Neural crest cell (in vitro differentiated cells): ENCODE results near the gene IGFBP7. TPM values are rescaled to one million over a fixed set of nuclear protein-coding genes. Genes with fewer than 3 reads are reported as not detected.

ENCODE experiments used
- DNase-seq: peaks from one replicate; pipeline ENCODE4 v3.0.0; 2021; ENCODE audit warnings: low read depth, mixed read lengths, low spot score
- H3K27ac Mint-ChIP-seq: one replicate; pipeline ENCODE4 v1.8.0; 2021; ENCODE audit warnings: mild to moderate bottlenecking, mixed read lengths; ENCODE audit not compliant: unreplicated experiment
- H3K27me3 Mint-ChIP-seq: 2 replicates; pipeline ENCODE4 v1.8.0; 2021; ENCODE audit warnings: low read depth, mild to moderate bottlenecking, mixed read lengths
- H3K36me3 Mint-ChIP-seq: 2 replicates; pipeline ENCODE4 v1.8.0; 2021; ENCODE audit warnings: low read depth, mild to moderate bottlenecking, mixed read lengths
- H3K4me1 Mint-ChIP-seq: 2 replicates; pipeline ENCODE4 v1.8.0; 2021; ENCODE audit warnings: mixed read lengths
- H3K4me3 Mint-ChIP-seq: one replicate; pipeline ENCODE4 v1.8.0; 2021; ENCODE audit warnings: mild to moderate bottlenecking, mixed read lengths
- H3K9me3 Mint-ChIP-seq: 2 replicates; pipeline ENCODE4 v1.8.0; 2021; ENCODE audit warnings: mixed read lengths
- total RNA-seq: library from RNA; stranded (reverse); gene quantifications from 2 replicates; pipeline ENCODE4 v1.2.1, GENCODE V29; 2021
- TF ChIP-seq, protein P1 (sequence below): fragments of 200-600 bp; sonication (generic); conservative IDR thresholded peaks from 2 replicates; pipeline ENCODE4 v1.5.0; 2021; ENCODE audit warnings: antibody characterized with exemption, mild to moderate bottlenecking

IGFBP7 gene
- total RNA-seq, 1 donor from 2014 or later: 0.82 TPM

DNA sequence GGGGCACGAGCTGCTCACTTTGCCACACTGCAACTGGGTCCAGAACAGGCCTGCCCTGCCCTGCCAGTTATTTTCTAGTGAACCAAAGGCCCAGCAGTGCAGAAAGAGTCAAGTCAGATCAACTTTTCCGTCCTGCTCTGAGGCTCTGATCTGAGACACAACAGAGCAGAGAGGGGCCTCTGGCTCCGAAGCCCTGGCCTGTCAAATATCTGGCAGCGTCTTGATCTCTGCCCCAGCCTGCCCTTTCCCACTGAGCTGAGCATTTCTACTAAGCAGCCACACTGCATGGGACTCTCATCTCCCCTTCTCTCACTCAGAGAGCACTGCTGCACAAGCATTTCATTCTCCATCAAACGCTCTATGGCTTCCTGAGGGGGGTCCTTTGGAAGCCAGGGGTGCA is 11.8 kb downstream of the IGFBP7 start:
- Mint-ChIP-seq H3K9me3 (no peaks in the 10 kb centered on the region), H3K36me3 (no peaks in the 10 kb centered on the region), H3K4me1 (peaks cover 36% of the 10 kb centered on the region), H3K27me3 (no peaks in the 10 kb centered on the region), H3K27ac (peak overlapping the region; percentile 12), H3K4me3 (no peak overlapping the region)
- no peak for DNase-seq
- TF ChIP-seq, protein P1, sequence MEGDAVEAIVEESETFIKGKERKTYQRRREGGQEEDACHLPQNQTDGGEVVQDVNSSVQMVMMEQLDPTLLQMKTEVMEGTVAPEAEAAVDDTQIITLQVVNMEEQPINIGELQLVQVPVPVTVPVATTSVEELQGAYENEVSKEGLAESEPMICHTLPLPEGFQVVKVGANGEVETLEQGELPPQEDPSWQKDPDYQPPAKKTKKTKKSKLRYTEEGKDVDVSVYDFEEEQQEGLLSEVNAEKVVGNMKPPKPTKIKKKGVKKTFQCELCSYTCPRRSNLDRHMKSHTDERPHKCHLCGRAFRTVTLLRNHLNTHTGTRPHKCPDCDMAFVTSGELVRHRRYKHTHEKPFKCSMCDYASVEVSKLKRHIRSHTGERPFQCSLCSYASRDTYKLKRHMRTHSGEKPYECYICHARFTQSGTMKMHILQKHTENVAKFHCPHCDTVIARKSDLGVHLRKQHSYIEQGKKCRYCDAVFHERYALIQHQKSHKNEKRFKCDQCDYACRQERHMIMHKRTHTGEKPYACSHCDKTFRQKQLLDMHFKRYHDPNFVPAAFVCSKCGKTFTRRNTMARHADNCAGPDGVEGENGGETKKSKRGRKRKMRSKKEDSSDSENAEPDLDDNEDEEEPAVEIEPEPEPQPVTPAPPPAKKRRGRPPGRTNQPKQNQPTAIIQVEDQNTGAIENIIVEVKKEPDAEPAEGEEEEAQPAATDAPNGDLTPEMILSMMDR: no peak

DNA sequence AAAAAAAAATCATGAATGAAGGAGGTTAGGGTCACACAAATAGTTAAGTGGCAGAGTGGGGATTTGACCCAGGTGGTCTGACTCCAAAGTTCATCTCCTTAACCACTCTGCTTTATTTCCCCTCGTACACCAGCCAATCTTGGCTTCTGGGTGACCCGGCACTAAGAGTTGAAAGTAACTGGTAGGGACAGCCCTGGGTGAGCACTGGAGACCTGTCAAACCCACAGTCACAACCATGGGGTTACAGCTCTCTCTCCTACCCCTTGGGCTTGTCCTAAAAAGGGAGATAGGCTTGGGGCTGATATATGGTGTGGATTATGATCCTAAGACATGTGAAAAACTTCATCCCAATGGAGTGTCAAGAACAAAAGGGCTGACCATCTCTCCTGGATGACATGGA is 12.5 kb downstream of the IGFBP7 start:
- H3K4me1 Mint-ChIP-seq: peaks cover 32% of the 10 kb centered on the region
- H3K36me3 Mint-ChIP-seq: no peaks in the 10 kb centered on the region
- H3K9me3 Mint-ChIP-seq: no peaks in the 10 kb centered on the region
- H3K27ac Mint-ChIP-seq: peak overlapping the region; percentile 12
- H3K4me3 Mint-ChIP-seq: no peak overlapping the region
- TF ChIP-seq, protein P1: no peak
- H3K27me3 Mint-ChIP-seq: no peaks in the 10 kb centered on the region
- DNase-seq: no peak

DNA sequence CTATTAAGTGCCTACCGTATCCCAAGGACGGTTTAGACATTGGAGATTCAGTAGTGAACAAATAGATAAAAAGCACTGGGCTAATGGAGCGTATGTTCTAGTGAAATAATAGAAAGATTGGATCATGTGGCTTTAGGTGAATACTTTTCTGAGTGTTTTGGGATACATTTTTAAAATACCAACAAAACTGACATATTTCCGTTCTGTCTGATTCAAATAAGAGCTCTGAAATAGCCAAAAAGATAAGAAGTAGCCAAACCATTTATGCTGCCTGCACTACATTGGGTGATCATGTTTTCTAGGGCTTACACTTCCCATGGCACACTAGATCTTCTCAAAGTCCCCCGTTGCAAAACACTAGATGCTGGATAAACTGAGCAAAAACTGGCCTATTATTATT is 14.2 kb downstream of the IGFBP7 start:
- Mint-ChIP-seq H3K36me3 (no peaks in the 10 kb centered on the region), H3K27me3 (no peaks in the 10 kb centered on the region), H3K27ac (no peak overlapping the region), H3K4me3 (no peak overlapping the region), H3K4me1 (peaks cover 20% of the 10 kb centered on the region), H3K9me3 (no peaks in the 10 kb centered on the region)
- TF ChIP-seq, protein P1: no peak
- no peak for DNase-seq

DNA sequence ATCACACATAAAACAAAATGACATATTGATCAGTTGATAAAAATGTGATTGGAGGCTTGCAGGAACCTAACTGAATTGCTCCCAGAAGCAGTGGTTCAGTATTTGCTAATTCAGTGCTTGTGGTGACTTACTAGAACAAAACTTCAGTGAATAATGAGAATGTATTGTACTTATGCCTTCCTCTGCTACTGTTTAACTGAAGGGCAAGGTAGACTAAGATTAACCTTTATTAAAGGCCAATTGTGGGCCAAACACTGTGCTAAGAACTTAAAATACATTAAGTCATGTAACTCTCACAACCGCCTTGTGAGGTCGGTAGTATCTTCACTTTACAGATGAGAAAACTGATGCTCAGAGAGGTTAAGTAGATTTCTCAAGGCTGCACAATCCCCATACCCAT is 14.9 kb downstream of the IGFBP7 start:
- no peak for DNase-seq
- Mint-ChIP-seq H3K4me3 (no peak overlapping the region), H3K27ac (no peak overlapping the region), H3K36me3 (no peaks in the 10 kb centered on the region), H3K27me3 (no peaks in the 10 kb centered on the region), H3K4me1 (peaks cover 17% of the 10 kb centered on the region), H3K9me3 (no peaks in the 10 kb centered on the region)
- TF ChIP-seq, protein P1: no peak

DNA sequence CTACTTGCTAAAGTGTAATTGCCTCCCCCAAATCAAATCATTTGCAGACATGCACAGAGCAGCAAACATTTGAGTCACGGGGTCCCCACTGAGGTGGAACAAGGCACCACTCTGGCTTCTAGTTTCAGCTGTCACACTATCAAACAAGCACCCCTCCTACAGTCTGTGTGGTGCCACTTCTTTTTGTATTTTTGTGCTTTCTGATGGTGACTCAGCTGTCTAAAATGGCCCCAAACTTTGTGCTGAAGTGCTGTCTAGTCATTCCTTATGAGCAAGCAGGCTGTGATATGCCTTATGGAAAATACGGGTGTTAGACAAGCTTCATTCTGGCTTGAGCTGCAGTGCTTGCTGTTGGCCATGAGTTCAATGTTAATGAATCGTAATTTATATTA is 15.4 kb downstream of the IGFBP7 start:
- Mint-ChIP-seq H3K9me3 (no peaks in the 10 kb centered on the region), H3K27me3 (no peaks in the 10 kb centered on the region), H3K4me1 (peaks cover 21% of the 10 kb centered on the region), H3K4me3 (no peak overlapping the region), H3K36me3 (no peaks in the 10 kb centered on the region), H3K27ac (peak overlapping the region; percentile 21)
- no peak for DNase-seq
- TF ChIP-seq, protein P1: no peak
